SK-N-MC (cell line): ENCODE data around the gene LTBP2.
"Not testable (repeated sequence)": the region's sequence is repeated elsewhere in the genome, so short reads cannot be mapped to it uniquely, and the experiment has no call there.

ENCODE experiments used
- DNase-seq: peaks from one replicate; pipeline ENCODE4 v3.0.0-alpha.2; 2011; ENCODE audit warnings: low read depth, low spot score
- H3K27ac ChIP-seq: fragments of 200-600 bp; sonication (generic); 2 replicates; pipeline ENCODE4 v1.5.1; 2016; ENCODE audit warnings: mixed run types
- H3K36me3 ChIP-seq: fragments of 200-600 bp; sonication (generic); 2 replicates; pipeline ENCODE4 v1.6.1; 2017; ENCODE audit warnings: antibody characterized with exemption, low read length, mixed read lengths; ENCODE audit not compliant: insufficient read depth
- H3K4me3 ChIP-seq: fragments of 200-600 bp; sonication (generic); 2 replicates; pipeline ENCODE4 v1.5.1; 2016
- H3K9ac ChIP-seq: fragments of 200-600 bp; sonication (generic); 2 replicates; pipeline ENCODE4 v1.8.0; 2017; ENCODE audit warnings: mixed run types, mixed read lengths; ENCODE audit not compliant: insufficient read length
- H3K9me3 ChIP-seq: fragments of 200-600 bp; sonication (generic); 2 replicates; pipeline ENCODE4 v1.6.1; 2017; ENCODE audit warnings: low read depth, mild to moderate bottlenecking, antibody characterized with exemption, low read length, moderate library complexity, mixed read lengths
- EZH2 ChIP-seq: fragments of 200-600 bp; sonication (generic); IDR thresholded peaks from one replicate; pipeline ENCODE4 v1.6.1; 2017; ENCODE audit warnings: antibody characterized with exemption
- FOXP2 ChIP-seq: optimal IDR thresholded peaks from 2 replicates; pipeline ENCODE3; 2011; ENCODE audit warnings: mild to moderate bottlenecking, moderate library complexity; ENCODE audit not compliant: insufficient read depth; ENCODE audit errors: extremely low read length, control extremely low read depth
- POLR2AphosphoS5 ChIP-seq: IDR thresholded peaks from 2 replicates; pipeline ENCODE4 v1.6.1; 2012; ENCODE audit warnings: mild to moderate bottlenecking, low read depth, low read length, borderline replicate concordance

The LTBP2 gene

GRCh38 chr14:74463697-74464096, 148.3 kb downstream of the LTBP2 start:
- Histone ChIP-seq H3K9me3 (no peaks in the 10 kb centered on the region), H3K9ac (no peak overlapping the region), H3K36me3 (no peaks in the 10 kb centered on the region), H3K4me3 (no peak overlapping the region), H3K27ac (no peak overlapping the region)
- TF ChIP-seq FOXP2 = no peak
- TF ChIP-seq EZH2 = no peak
- TF ChIP-seq POLR2AphosphoS5 = no peak
- no peak for DNase-seq

DNA sequence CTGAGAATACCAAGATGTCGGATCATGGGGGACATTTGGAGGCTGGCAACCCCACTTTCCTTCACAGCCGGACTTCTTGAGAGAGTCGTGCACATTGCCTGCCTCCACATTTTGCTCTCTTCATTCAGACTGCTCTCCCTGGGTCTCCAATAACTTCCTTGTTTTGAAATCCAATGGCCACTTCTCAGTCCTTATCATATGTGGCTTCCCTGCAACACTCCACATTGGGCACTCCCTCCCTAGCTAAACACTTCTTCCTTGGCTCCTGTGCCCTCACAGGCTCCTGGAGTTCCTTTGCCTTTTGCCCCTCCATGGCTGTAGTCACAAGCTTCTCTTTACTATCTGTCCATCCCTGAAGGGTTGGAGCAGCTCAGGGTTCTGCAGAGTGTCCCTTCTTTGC, 149.0 kb downstream of the LTBP2 start:
- Histone ChIP-seq H3K9ac (no peak overlapping the region), H3K4me3 (no peak overlapping the region), H3K27ac (no peak overlapping the region), H3K9me3 (no peaks in the 10 kb centered on the region), H3K36me3 (no peaks in the 10 kb centered on the region)
- TF ChIP-seq EZH2 = no peak
- no peak for TF ChIP-seq FOXP2
- TF ChIP-seq POLR2AphosphoS5 = no peak
- DNase-seq = no peak

GRCh38 chr14:74459976-74460375, 152.1 kb downstream of the LTBP2 start:
- Histone ChIP-seq H3K36me3 (no peaks in the 10 kb centered on the region), H3K27ac (no peak overlapping the region), H3K9ac (no peak overlapping the region), H3K4me3 (no peak overlapping the region), H3K9me3 (no peaks in the 10 kb centered on the region)
- TF ChIP-seq POLR2AphosphoS5 (no peak), EZH2 (no peak), FOXP2 (no peak)
- no peak for DNase-seq

- H3K36me3 ChIP-seq = no peaks in the 10 kb centered on the region
- DNase-seq = no peak
- no peak overlapping the region for H3K4me3 ChIP-seq
- no peak for TF ChIP-seq POLR2AphosphoS5
- TF ChIP-seq EZH2 = no peak
- no peak for TF ChIP-seq FOXP2
- H3K27ac ChIP-seq = no peak overlapping the region
- no peaks in the 10 kb centered on the region for H3K9me3 ChIP-seq
- no peak overlapping the region for H3K9ac ChIP-seq
Observed at GRCh38 chr14:74459289-74459946, 152.6 kb downstream of the LTBP2 start.

DNA sequence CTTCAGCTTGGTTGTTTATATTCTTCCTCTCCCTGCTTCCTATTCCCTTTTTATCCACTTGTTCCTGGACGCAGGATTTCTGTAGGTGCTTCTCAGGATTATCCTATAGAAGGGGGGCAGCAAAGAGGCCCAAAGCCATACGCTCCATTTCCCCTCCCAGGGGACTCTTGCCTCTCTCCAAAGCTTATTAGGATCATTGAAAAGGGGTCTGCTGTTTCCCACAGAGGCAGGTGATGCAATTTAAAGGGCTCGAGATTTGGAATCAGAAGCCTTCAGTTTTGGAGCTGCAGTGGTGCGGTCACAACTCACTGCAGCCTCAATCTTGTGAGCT, 154.5 kb downstream of the LTBP2 start:
- TF ChIP-seq POLR2AphosphoS5 (no peak), EZH2 (no peak), FOXP2 (no peak)
- Histone ChIP-seq H3K36me3 (no peaks in the 10 kb centered on the region), H3K27ac (no peak overlapping the region), H3K4me3 (no peak overlapping the region), H3K9ac (no peak overlapping the region), H3K9me3 (no peaks in the 10 kb centered on the region)
- DNase-seq = no peak

- Histone ChIP-seq H3K9me3 (no peaks in the 10 kb centered on the region), H3K4me3 (no peak overlapping the region), H3K27ac (no peak overlapping the region), H3K9ac (no peak overlapping the region), H3K36me3 (no peaks in the 10 kb centered on the region)
- no peak for DNase-seq
- no peak for TF ChIP-seq POLR2AphosphoS5
- TF ChIP-seq EZH2 = no peak
- no peak for TF ChIP-seq FOXP2
Observed at GRCh38 chr14:74456684-74457564, 155.1 kb downstream of the LTBP2 start.

- H3K9me3 ChIP-seq, DNase-seq, H3K4me3 ChIP-seq, H3K27ac ChIP-seq, H3K36me3 ChIP-seq, H3K9ac ChIP-seq: not testable (repeated sequence)
Observed at GRCh38 chr14:74454397-74454796, 157.6 kb downstream of the LTBP2 start.
